Breast epithelium (tissue), 4 donors: ENCODE data around the gene CTNNA3. TPM values are rescaled to one million over a fixed set of nuclear protein-coding genes. Genes with fewer than 3 reads are reported as not detected.

Experiments
- DNase-seq, 2 donors: peaks; one replicate each; pipeline ENCODE4 v3.0.0-alpha.2; 2019; ENCODE audit warnings: low spot score in 2 of 2
- H3K27ac ChIP-seq, 2 donors: fragments of 200-600 bp; sonication (generic) in 1 of 2; one replicate each; pipeline ENCODE4 v1.5.1; 2016 to 2019; ENCODE audit warnings: mild to moderate bottlenecking in 1 of 2
- H3K27me3 ChIP-seq, 2 donors: fragments of 200-600 bp; sonication (generic) in 1 of 2; one replicate each; pipeline versions ENCODE4 v1.5.1 to v1.6.0; 2017 to 2019; ENCODE audit warnings: control low read depth in 1 of 2, mild to moderate bottlenecking in 1 of 2
- H3K36me3 ChIP-seq: fragments of 200-600 bp; one replicate; pipeline ENCODE4 v1.5.1; 2019
- H3K4me1 ChIP-seq, 2 donors: fragments of 200-600 bp; sonication (generic); one replicate each; pipeline ENCODE4 v1.5.1; 2016 to 2019; ENCODE audit warnings: control low read depth in 1 of 2
- H3K4me3 ChIP-seq, 3 donors: fragments of 200-600 bp; sonication (generic); 1 replicate in 2 of 3; 2 replicates in 1 of 3; pipeline ENCODE4 v1.5.1; 2016 to 2019; ENCODE audit warnings: mild to moderate bottlenecking in 3 of 3, moderate library complexity in 2 of 3
- H3K9me3 ChIP-seq, 2 donors: fragments of 200-600 bp; sonication (generic) in 1 of 2; one replicate each; pipeline ENCODE4 v1.5.1; 2016 to 2019; ENCODE audit warnings: control low read depth in 1 of 2
- CTCF ChIP-seq, 3 donors: fragments of 450-650 bp; IDR thresholded peaks; one replicate each; pipeline ENCODE4 v1.5.1; 2016 to 2017; ENCODE audit warnings: antibody characterized with exemption in 3 of 3, mild to moderate bottlenecking in 3 of 3, moderate library complexity in 3 of 3
- POLR2A ChIP-seq: fragments of 450-650 bp; IDR thresholded peaks from one replicate; pipeline ENCODE4 v1.6.1; 2016; ENCODE audit warnings: antibody characterized with exemption, mild to moderate bottlenecking, moderate library complexity
- POLR2AphosphoS5 ChIP-seq, 3 donors: sonication (generic); formaldehyde crosslinking; IDR thresholded peaks; one replicate each; pipeline ENCODE4 v1.6.1; 2017; ENCODE audit warnings: antibody characterized with exemption in 3 of 3
- intact Hi-C: fragments of 100-400 bp; cut with DNase I; formaldehyde crosslinking; loops from one replicate; pipeline ENCODE4 v1.15.1; 2023; ENCODE audit warnings: low total_unique reads
- total RNA-seq, 3 donors: library from RNA; depleted of rRNA; stranded (reverse); fragments of >200 nt; gene quantifications; one replicate each; pipeline ENCODE4 v1.1.0, GENCODE V29; 2016

The CTNNA3 gene
- total RNA-seq, 3 donors from 2014 or later, result 0.33 to 1.1 (median 0.59) TPM

- DNase-seq, result no peak
- TF ChIP-seq POLR2A (no peak), CTCF (IDR thresholded peaks at IDR 0.05) (no peak), POLR2AphosphoS5 (IDR thresholded peaks at IDR 0.05) (no peak)
- intact Hi-C loops, result no loop called here
Observed at GRCh38 chr10:66501356-66501755, 1194.6 kb downstream of the CTNNA3 start.

GRCh38 chr10:66483966-66484365, 1212.0 kb downstream of the CTNNA3 start:
- DNase-seq, result no peak
- Histone ChIP-seq H3K4me3 (no peak overlapping the region), H3K27ac (no peak overlapping the region), H3K9me3 (no peaks in the 10 kb centered on the region), H3K36me3 (no peaks in the 10 kb centered on the region), H3K27me3 (no peaks in the 10 kb centered on the region), H3K4me1 (no peaks in the 10 kb centered on the region)
- no peak for TF ChIP-seq POLR2A
- no peak for TF ChIP-seq CTCF (IDR thresholded peaks at IDR 0.05)
- no peak for TF ChIP-seq POLR2AphosphoS5 (IDR thresholded peaks at IDR 0.05)
- intact Hi-C loops, result no loop called here

More at GRCh38 chr10:66501356-66501755, 1194.6 kb downstream of the CTNNA3 start:
- H3K36me3 ChIP-seq, result no peaks in the 10 kb centered on the region
- no peaks in the 10 kb centered on the region for H3K4me1 ChIP-seq
- no peaks in the 10 kb centered on the region for H3K27me3 ChIP-seq
- H3K4me3 ChIP-seq, result no peak overlapping the region
- H3K27ac ChIP-seq, result no peak overlapping the region
- no peaks in the 10 kb centered on the region for H3K9me3 ChIP-seq

- H3K4me3 ChIP-seq, result no peak overlapping the region
- H3K27me3 ChIP-seq, result no peaks in the 10 kb centered on the region
- intact Hi-C loops, result no loop called here
- H3K9me3 ChIP-seq, result no peaks in the 10 kb centered on the region
- DNase-seq, result no peak
- H3K36me3 ChIP-seq, result no peaks in the 10 kb centered on the region
- H3K27ac ChIP-seq, result no peak overlapping the region
- H3K4me1 ChIP-seq, result no peaks in the 10 kb centered on the region
- TF ChIP-seq CTCF (IDR thresholded peaks at IDR 0.05) (no peak), POLR2AphosphoS5 (IDR thresholded peaks at IDR 0.05) (no peak), POLR2A (no peak)
Observed at GRCh38 chr10:66472156-66472555, 1223.8 kb downstream of the CTNNA3 start.

GRCh38 chr10:66467042-66467441, 1229.0 kb downstream of the CTNNA3 start:
- Histone ChIP-seq H3K9me3 (no peaks in the 10 kb centered on the region), H3K4me1 (no peaks in the 10 kb centered on the region), H3K27ac (no peak overlapping the region), H3K36me3 (no peaks in the 10 kb centered on the region), H3K4me3 (no peak overlapping the region), H3K27me3 (no peaks in the 10 kb centered on the region)
- intact Hi-C loops, result loop anchor here (10.0 kb wide), 1 partner anchor 1668 kb away; no protein-coding TSS in a partner anchor
- no peak for TF ChIP-seq CTCF (IDR thresholded peaks at IDR 0.05)
- no peak for TF ChIP-seq POLR2A
- TF ChIP-seq POLR2AphosphoS5 (IDR thresholded peaks at IDR 0.05), result no peak
- DNase-seq, result no peak

DNA sequence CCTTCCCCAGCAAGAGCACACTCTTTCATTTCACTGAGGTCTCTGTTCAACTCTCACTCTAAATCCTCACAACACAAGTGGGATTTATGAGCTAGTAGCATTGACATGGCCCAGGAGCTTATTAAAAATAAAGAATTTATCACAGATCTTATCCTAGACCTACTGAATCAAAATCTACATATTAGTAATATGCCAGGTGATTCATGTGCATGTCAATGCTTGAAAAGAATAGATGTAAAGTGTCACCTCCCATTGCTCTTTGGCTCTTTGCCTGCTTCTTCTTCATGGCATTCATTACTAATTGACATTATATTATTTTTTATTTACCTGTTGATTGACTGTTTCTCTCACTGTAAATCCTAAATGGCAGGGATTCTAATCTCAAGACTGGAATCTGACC, 1229.4 kb downstream of the CTNNA3 start:
- H3K4me1 ChIP-seq, result no peaks in the 10 kb centered on the region
- no peak overlapping the region for H3K4me3 ChIP-seq
- no peaks in the 10 kb centered on the region for H3K27me3 ChIP-seq
- DNase-seq, result no peak
- no peak for TF ChIP-seq CTCF (IDR thresholded peaks at IDR 0.05)
- TF ChIP-seq POLR2A, result no peak
- no peak for TF ChIP-seq POLR2AphosphoS5 (IDR thresholded peaks at IDR 0.05)
- intact Hi-C loops, result loop anchor here (10.0 kb wide), 1 partner anchor 1668 kb away; no protein-coding TSS in a partner anchor
- no peak overlapping the region for H3K27ac ChIP-seq
- H3K36me3 ChIP-seq, result no peaks in the 10 kb centered on the region
- no peaks in the 10 kb centered on the region for H3K9me3 ChIP-seq
